Ectodermal cell (in vitro differentiated cells): Measurements from ENCODE around the gene MBTPS1.

ENCODE experiments used
- H3K27ac ChIP-seq: 2 replicates; pipeline ENCODE4 v1.7.0; 2013; ENCODE audit warnings: mild to moderate bottlenecking, low read depth, low read length; ENCODE audit not compliant: insufficient read depth, poor library complexity, severe bottlenecking
- H3K27me3 ChIP-seq: 2 replicates; pipeline ENCODE4 v1.7.0; 2013; ENCODE audit warnings: mild to moderate bottlenecking, low read length; ENCODE audit not compliant: insufficient read depth, control insufficient read depth, poor library complexity, severe bottlenecking
- H3K36me3 ChIP-seq: one replicate; pipeline ENCODE4 v1.7.0; 2013; ENCODE audit warnings: low read length; ENCODE audit not compliant: control insufficient read depth, insufficient read depth
- H3K4me1 ChIP-seq: one replicate; pipeline ENCODE4 v1.7.0; 2013; ENCODE audit warnings: low read length; ENCODE audit not compliant: control insufficient read depth, insufficient read depth
- H3K4me3 ChIP-seq: 2 replicates; pipeline ENCODE4 v1.7.0; 2013; ENCODE audit warnings: low read depth, low read length, control low read depth; ENCODE audit not compliant: insufficient read depth
- H3K9me3 ChIP-seq: 2 replicates; pipeline ENCODE4 v1.7.0; 2013; ENCODE audit warnings: mild to moderate bottlenecking, low read length, moderate library complexity; ENCODE audit not compliant: control insufficient read depth
- WGBS, 2 experiments: methylation state at CpG; one replicate each; pipeline ENCODE4 v1.1.7; 2013; ENCODE audit warnings: missing lambda C conversion rate in 2 of 2; 5-methylcytosine and 5-hydroxymethylcytosine counted together

Gene MBTPS1

DNA sequence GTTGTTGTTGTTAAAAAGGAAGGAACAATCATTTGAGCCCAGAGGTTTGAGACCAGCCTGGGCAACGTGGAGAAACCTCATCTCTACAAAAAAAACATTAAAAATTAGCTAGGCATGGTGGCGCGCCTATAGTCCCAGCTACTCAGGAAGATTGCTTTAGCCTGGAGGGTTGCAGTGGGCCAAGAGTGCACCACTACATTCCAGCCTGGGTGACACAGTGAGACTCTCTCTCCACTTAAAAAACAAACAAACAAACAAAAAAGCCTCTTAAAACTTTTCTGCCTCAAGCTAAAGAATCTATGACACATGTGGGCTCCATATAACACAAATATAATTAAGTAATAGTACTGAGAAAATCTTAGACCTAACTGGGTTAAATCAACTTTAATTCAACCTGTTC lies 12.5 kb downstream of the MBTPS1 start:
- 92% methylated on average over 3 of the region's 3 CpGs for WGBS, 2 experiments
- H3K36me3 ChIP-seq: peaks cover 4% of the 10 kb centered on the region
- H3K4me1 ChIP-seq: no peaks in the 10 kb centered on the region
- no peaks in the 10 kb centered on the region for H3K27me3 ChIP-seq
- H3K27ac ChIP-seq: no peak overlapping the region
- H3K4me3 ChIP-seq: no peak overlapping the region
- no peaks in the 10 kb centered on the region for H3K9me3 ChIP-seq

DNA sequence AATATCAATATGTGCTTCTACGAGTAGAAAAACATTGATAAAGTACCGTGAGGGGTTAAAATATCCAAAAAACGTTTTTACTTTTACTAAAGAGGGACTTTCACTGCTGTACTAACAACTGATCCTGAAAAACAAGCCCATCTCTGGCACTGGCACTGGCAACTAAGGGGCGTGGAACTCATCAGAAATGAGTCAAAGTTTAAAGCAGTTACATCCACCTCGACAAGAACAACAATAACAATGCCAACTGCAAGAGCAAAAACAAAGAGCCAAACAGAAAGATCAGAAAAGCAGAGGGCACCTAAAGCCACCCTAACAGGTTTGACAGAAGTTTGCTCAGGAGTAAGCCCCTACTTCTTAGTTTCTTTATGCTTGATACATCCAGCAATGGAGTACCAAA lies 13.1 kb downstream of the MBTPS1 start:
- H3K9me3 ChIP-seq: no peaks in the 10 kb centered on the region
- H3K27me3 ChIP-seq: no peaks in the 10 kb centered on the region
- H3K27ac ChIP-seq: no peak overlapping the region
- 87 to 95% methylated on average over 5 of the region's 5 CpGs for WGBS, 2 experiments
- H3K4me3 ChIP-seq: no peak overlapping the region
- peaks cover 6% of the 10 kb centered on the region for H3K36me3 ChIP-seq
- no peaks in the 10 kb centered on the region for H3K4me1 ChIP-seq

DNA sequence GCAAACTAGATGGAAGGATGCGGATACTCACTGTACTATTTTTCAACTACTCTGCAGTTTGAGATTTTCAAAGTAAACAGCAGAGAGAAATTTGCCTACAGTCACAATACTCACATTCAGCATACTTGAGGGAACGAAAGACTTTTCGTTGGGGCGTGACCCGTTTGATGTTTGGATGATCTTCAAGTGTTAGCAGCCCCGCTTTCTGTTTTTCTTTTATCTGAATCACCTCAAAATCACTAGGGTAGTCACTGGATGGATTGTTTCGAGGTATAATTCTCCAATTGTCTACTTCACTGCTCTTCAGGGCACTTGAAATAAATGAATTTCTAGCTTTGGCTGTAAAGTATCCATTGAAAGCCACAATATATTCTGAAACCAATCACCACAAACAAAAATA lies 17.8 kb downstream of the MBTPS1 start:
- Histone ChIP-seq H3K36me3 (peaks cover 15% of the 10 kb centered on the region), H3K4me1 (no peaks in the 10 kb centered on the region), H3K27ac (no peak overlapping the region), H3K27me3 (no peaks in the 10 kb centered on the region), H3K4me3 (no peak overlapping the region), H3K9me3 (no peaks in the 10 kb centered on the region)
- WGBS, 2 experiments: 94 to 96% methylated on average over 7 of the region's 7 CpGs

- 94 to 95% methylated on average over 4 of the region's 4 CpGs for WGBS, 2 experiments
Observed at GRCh38 chr16:84096447-84097005, 20.2 kb downstream of the MBTPS1 start.

GRCh38 chr16:84095466-84095865 lies 21.3 kb downstream of the MBTPS1 start:
- Histone ChIP-seq H3K9me3 (no peaks in the 10 kb centered on the region), H3K36me3 (peaks cover 36% of the 10 kb centered on the region), H3K27ac (no peak overlapping the region), H3K27me3 (no peaks in the 10 kb centered on the region), H3K4me3 (no peak overlapping the region), H3K4me1 (no peaks in the 10 kb centered on the region)
- WGBS, 2 experiments: 95 to 97% methylated on average over 14 of the region's 14 CpGs

More at GRCh38 chr16:84096447-84097005, 20.2 kb downstream of the MBTPS1 start:
- Histone ChIP-seq H3K4me1 (no peaks in the 10 kb centered on the region), H3K9me3 (no peaks in the 10 kb centered on the region), H3K27me3 (no peaks in the 10 kb centered on the region), H3K4me3 (no peak overlapping the region), H3K36me3 (peaks cover 32% of the 10 kb centered on the region), H3K27ac (no peak overlapping the region)

GRCh38 chr16:84093879-84094270 lies 22.9 kb downstream of the MBTPS1 start:
- Histone ChIP-seq H3K4me1 (no peaks in the 10 kb centered on the region), H3K27me3 (no peaks in the 10 kb centered on the region), H3K4me3 (no peak overlapping the region), H3K9me3 (no peaks in the 10 kb centered on the region), H3K27ac (no peak overlapping the region), H3K36me3 (peaks cover 42% of the 10 kb centered on the region)
- 91 to 94% methylated on average over 4 of the region's 4 CpGs for WGBS, 2 experiments

- Histone ChIP-seq H3K4me3 (no peak overlapping the region), H3K27me3 (no peaks in the 10 kb centered on the region), H3K36me3 (peaks cover 43% of the 10 kb centered on the region), H3K27ac (no peak overlapping the region), H3K4me1 (no peaks in the 10 kb centered on the region), H3K9me3 (no peaks in the 10 kb centered on the region)
- 94 to 95% methylated on average over 16 of the region's 16 CpGs for WGBS, 2 experiments
Observed at GRCh38 chr16:84093120-84093878, 23.4 kb downstream of the MBTPS1 start.

- no peaks in the 10 kb centered on the region for H3K4me1 ChIP-seq
- no peaks in the 10 kb centered on the region for H3K27me3 ChIP-seq
- no peak overlapping the region for H3K27ac ChIP-seq
- WGBS, 2 experiments: 97% methylated on average over 10 of the region's 10 CpGs
- peaks cover 56% of the 10 kb centered on the region for H3K36me3 ChIP-seq
- H3K9me3 ChIP-seq: no peaks in the 10 kb centered on the region
- no peak overlapping the region for H3K4me3 ChIP-seq
Observed at GRCh38 chr16:84091460-84091859, 25.3 kb downstream of the MBTPS1 start.

GRCh38 chr16:84090211-84090610 lies 26.5 kb downstream of the MBTPS1 start:
- H3K27me3 ChIP-seq: no peaks in the 10 kb centered on the region
- H3K9me3 ChIP-seq: no peaks in the 10 kb centered on the region
- no peak overlapping the region for H3K27ac ChIP-seq
- no peak overlapping the region for H3K4me3 ChIP-seq
- WGBS, 2 experiments: 91% methylated on average over 9 of the region's 9 CpGs
- no peaks in the 10 kb centered on the region for H3K4me1 ChIP-seq
- peaks cover 54% of the 10 kb centered on the region for H3K36me3 ChIP-seq

- 91% methylated on average over 15 of the region's 15 CpGs for WGBS, 2 experiments
- Histone ChIP-seq H3K9me3 (no peaks in the 10 kb centered on the region), H3K36me3 (peaks cover 51% of the 10 kb centered on the region), H3K4me1 (no peaks in the 10 kb centered on the region), H3K27ac (no peak overlapping the region), H3K27me3 (no peaks in the 10 kb centered on the region), H3K4me3 (no peak overlapping the region)
Observed at GRCh38 chr16:84088695-84089395, 27.9 kb downstream of the MBTPS1 start.
